Measurements from ENCODE around the gene TSPAN18. TPM values are rescaled to one million over a fixed set of nuclear protein-coding genes. Genes with fewer than 3 reads are reported as not detected.
A peak's percentile ranks its signal among the peaks of the same experiment; 100 is the strongest.

Gene TSPAN18
- total RNA-seq, 1 experiment from 2014 or later: 18.3 TPM

GRCh38 chr11:44765676-44766075 lies 38.9 kb downstream of the TSPAN18 start:
- intact Hi-C loops (cut with micrococcal nuclease): no loop called here
- Histone ChIP-seq H4K20me1 (ENCODE audit: insufficient read depth) (no peaks in the 10 kb centered on the region), H3K27me3 (ENCODE audit: insufficient read depth, low read length) (no peaks in the 10 kb centered on the region), H3K9ac (ENCODE audit: low read length) (no peak overlapping the region), H3K4me3 (replicated peaks in 1 of 2; ENCODE audit: low read depth in 1 of 2, low read length in 2 of 2) (no peak overlapping the region), H3K36me3 (ENCODE audit: control insufficient read depth in 1 of 2, insufficient read depth in 2 of 2, low read length in 2 of 2) (no peaks in the 10 kb centered on the region), H3K4me2 (ENCODE audit: low read length) (no peak overlapping the region), H3K79me2 (ENCODE audit: insufficient read depth, low read length) (no peaks in the 10 kb centered on the region), H3K9me2 (ENCODE audit: insufficient read depth) (no peaks in the 10 kb centered on the region), H3K9me3 (ENCODE audit: control insufficient read depth in 1 of 2, insufficient read depth in 1 of 2, low read depth in 1 of 2, low read length in 2 of 2) (no peaks in the 10 kb centered on the region), H3K4me1 (ENCODE audit: control insufficient read depth in 1 of 2, insufficient read depth in 2 of 2, low read length in 2 of 2) (peaks cover 5 to 7% of the 10 kb centered on the region in 2 experiments; a peak in 3 of 4 replicates), H3K27ac (ENCODE audit: low read depth, low read length) (peak overlapping the region; percentile 33; the same call in 1 of the 2 replicates), H2AFZ (ENCODE audit: low read depth, low read length, poor library complexity, severe bottlenecking) (no peak overlapping the region)
- TF ChIP-seq SP1 (IDR thresholded peaks at IDR 0.05; ENCODE audit: low read depth): no peak
- TF ChIP-seq CEBPB (IDR thresholded peaks at IDR 0.05; ENCODE audit: low read depth): no peak
- no peak for TF ChIP-seq FOSL1 (IDR thresholded peaks at IDR 0.05; ENCODE audit: low read depth)
- no peak for TF ChIP-seq POLR2A (IDR thresholded peaks at IDR 0.05; ENCODE audit: borderline replicate concordance, extremely low read depth, insufficient read depth, insufficient read length)
- TF ChIP-seq CBX3 (IDR thresholded peaks at IDR 0.05; ENCODE audit: low read depth): no peak
- no peak for TF ChIP-seq EZH2phosphoT487 (IDR thresholded peaks at IDR 0.05; ENCODE audit: borderline replicate concordance)
- TF ChIP-seq REST (IDR thresholded peaks at IDR 0.05; ENCODE audit: low read depth): no peak
- TF ChIP-seq SIN3A (IDR thresholded peaks at IDR 0.05; ENCODE audit: low read depth): no peak
- TF ChIP-seq JUND (IDR thresholded peaks at IDR 0.05): no peak
- TF ChIP-seq EZH2 (IDR thresholded peaks at IDR 0.05): no peak
- TF ChIP-seq ZBTB33 (IDR thresholded peaks at IDR 0.05; ENCODE audit: extremely low read depth, insufficient replicate concordance, low read length): no peak
- TF ChIP-seq MAX (IDR thresholded peaks at IDR 0.05): no peak
- ChIA-PET RAD21 (ENCODE audit: low non-redundant PET in 1 of 2, low total read pairs in 2 of 2, uncharacterized antibody in 2 of 2, unreplicated experiment in 2 of 2) (no interaction called here), CTCF (interaction anchor here (2.2 kb wide), 1 partner anchor 10 kb away, joined by 13 read pairs; no protein-coding TSS in a partner anchor), POLR2A (no interaction called here)
- DNase-seq (ENCODE audit: low read depth, low spot score): no peak
- no TSS peak for BruUV-seq (replicated peaks)
- no peak for ATAC-seq

Data from HCT116 (cell line).